GM19240 (cell line): ENCODE data around the gene MYRF.

ENCODE experiments used
- DNase-seq: peaks from one replicate; pipeline ENCODE4 v3.0.0; 2011; ENCODE audit warnings: low spot score; ENCODE audit not compliant: insufficient read length

The MYRF gene

DNA sequence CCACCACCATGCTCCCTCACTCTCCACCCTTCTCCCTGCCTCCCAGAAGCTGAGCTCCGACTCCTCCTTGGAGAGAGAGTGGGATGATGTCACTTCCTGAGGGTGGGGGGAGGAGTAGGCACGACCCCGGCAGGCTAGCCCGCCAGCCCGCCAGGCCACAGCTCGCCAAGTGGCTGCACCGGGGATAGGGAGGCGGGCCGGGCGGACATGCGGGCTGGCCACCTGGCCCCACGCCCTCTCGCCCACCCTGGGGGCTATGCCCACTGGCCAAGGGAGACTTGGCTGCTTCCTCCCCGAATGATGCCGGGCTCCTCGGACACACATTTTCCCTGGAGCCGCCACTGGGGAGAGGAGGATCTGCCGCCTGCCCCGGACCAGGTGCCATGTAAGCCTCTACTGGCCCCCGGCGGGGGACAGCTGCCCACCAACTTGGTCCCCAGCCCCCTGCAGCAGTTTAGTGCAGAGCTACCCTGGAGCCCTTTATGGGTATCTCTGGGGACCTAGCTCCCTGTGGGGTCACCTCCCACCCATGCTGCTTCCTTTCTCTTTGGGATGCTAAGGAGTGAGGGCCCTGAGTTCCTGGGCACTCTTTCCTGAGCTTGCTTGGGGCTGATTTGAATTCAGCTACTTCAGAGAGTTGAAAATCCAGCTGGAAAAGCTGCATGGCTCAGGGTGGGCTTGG lies 33.7 kb upstream of the MYRF start:
- DNase-seq, result no peak

GRCh38 chr11:61719978-61720377 lies 32.5 kb upstream of the MYRF start:
- DNase-seq, result no peak

DNA sequence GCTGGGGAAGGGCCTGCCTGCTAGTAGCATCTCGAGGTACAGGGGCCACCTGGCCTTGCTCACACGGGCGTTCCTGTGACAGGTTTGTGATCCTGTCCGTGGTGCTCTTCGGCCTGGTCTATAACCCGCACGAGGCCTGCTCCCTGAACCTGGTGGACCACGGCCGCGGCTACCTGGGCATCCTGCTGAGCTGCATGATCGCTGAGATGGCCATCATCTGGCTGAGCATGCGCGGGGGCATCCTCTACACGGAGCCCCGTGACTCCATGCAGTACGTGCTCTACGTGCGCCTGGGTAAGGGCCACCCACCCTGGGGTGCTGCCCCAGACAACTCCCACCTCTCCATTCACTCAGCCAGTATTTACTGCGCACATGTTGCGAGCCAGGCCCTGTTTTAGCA lies 31.8 kb upstream of the MYRF start:
- DNase-seq, result no peak

- DNase-seq, result no peak
These were observed 28.0 kb upstream of the MYRF start for GRCh38 chr11:61724437-61724836.

- DNase-seq, result no peak
These were observed 26.6 kb upstream of the MYRF start for GRCh38 chr11:61725781-61726231.

- no peak for DNase-seq
These were observed 25.7 kb upstream of the MYRF start for GRCh38 chr11:61726775-61727174.

GRCh38 chr11:61727401-61727811 lies 25.0 kb upstream of the MYRF start:
- DNase-seq, result no peak

GRCh38 chr11:61728066-61728939 lies 24.1 kb upstream of the MYRF start:
- DNase-seq, result no peak

DNA sequence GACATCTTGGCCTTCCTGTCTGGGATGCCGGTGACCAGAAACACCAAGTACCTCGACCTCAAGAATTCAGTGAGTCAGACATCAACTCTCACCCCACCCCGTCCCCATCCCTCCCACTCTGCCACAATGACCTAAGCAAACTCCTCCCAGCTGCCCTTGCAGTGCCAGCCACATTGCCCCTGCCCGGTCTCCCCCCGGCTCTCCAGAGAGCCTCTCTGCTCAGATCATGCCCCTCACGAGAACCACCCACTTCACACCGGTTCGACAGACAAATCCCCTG lies 23.6 kb upstream of the MYRF start:
- no peak for DNase-seq

GRCh38 chr11:61730240-61730994 lies 22.0 kb upstream of the MYRF start:
- DNase-seq, result no peak

- no peak for DNase-seq
These were observed 21.1 kb upstream of the MYRF start for GRCh38 chr11:61731211-61731951.

- DNase-seq, result no peak
These were observed 20.3 kb upstream of the MYRF start for GRCh38 chr11:61731952-61732675.

DNA sequence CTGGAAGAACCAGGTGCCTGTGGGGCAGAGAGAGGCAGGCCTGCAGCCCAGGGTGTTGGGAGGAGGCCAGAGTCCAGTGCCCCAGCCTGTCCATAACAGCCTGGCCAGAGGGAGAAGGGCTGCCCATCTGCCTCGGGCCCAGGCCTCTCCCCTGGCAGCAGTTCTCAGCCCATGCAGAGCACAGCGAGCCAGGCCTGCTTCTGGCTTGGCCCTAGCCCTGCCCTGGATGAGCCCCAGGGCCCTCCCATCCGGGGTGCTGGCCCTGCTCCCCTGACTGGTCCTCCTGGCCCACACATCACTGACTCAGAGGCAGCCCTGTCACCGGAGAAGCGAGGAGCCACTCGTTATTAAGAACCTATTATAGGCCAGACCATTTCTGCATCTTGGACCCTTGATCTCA lies 19.7 kb upstream of the MYRF start:
- no peak for DNase-seq

DNA sequence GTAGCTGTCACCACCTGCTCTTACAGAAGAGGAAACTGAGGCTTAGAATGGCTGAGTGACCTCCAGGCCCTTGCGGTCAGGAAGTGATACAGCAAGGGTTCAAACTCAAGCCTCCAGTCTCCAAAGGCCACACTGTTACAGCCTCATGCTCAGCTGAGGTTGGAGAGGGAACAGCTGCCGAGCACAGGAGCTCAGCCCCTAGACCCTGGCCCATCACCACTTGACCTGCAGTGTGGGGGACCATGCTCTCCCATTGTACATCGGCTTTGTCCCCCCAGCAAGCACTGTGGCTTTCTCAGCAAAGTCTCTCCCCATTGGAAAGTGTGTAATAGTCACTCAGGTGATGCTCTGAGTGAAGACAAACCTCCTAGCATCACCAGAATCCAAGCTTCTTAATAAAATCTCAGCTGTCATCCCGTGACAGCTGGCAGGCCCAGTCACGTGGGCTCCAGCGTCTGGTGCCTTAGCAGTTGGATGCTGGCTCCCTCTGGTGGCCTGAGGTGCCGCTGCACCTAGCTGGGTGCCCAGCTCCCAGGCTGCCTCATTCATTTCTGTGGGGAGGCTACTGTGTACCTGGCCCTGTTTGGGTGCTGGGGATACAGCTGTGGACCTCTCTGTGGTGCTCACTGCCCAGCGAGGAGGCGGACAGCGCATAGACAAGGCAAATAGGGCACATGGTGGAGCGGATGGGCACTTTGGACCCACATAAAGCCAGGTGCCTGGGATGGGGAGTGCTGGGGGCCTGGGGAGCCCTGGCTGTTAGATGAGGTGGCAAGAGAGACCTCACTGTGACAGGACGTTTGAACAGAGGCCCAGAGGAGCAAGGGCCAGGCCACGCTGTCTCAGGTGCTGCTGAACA lies 19.1 kb upstream of the MYRF start:
- peak; percentile 99 for DNase-seq

GRCh38 chr11:61734767-61735166 lies 17.7 kb upstream of the MYRF start:
- no peak for DNase-seq

- no peak for DNase-seq
These were observed 17.0 kb upstream of the MYRF start for GRCh38 chr11:61735391-61735790.

DNA sequence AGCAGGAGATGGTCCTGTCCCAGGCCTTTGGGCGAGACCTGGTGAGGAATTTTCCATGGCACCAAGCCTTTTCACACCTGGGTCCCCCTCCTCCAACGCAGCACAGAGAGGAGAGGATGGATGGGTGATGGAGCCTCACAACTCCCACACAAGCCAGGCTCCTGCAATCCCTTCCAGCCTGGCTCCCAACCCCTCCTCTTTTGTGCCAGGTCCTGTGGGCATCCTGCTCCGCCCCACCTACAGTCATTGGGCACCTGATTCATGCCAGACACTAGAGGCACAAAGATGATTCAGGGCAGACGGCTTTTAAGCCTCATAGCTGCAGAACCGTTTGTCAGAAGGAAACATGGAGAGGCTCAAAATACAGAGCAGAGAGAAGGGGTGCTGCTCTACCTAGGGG lies 16.1 kb upstream of the MYRF start:
- DNase-seq, result no peak

GRCh38 chr11:61737131-61737530 lies 15.3 kb upstream of the MYRF start:
- DNase-seq, result no peak

DNA sequence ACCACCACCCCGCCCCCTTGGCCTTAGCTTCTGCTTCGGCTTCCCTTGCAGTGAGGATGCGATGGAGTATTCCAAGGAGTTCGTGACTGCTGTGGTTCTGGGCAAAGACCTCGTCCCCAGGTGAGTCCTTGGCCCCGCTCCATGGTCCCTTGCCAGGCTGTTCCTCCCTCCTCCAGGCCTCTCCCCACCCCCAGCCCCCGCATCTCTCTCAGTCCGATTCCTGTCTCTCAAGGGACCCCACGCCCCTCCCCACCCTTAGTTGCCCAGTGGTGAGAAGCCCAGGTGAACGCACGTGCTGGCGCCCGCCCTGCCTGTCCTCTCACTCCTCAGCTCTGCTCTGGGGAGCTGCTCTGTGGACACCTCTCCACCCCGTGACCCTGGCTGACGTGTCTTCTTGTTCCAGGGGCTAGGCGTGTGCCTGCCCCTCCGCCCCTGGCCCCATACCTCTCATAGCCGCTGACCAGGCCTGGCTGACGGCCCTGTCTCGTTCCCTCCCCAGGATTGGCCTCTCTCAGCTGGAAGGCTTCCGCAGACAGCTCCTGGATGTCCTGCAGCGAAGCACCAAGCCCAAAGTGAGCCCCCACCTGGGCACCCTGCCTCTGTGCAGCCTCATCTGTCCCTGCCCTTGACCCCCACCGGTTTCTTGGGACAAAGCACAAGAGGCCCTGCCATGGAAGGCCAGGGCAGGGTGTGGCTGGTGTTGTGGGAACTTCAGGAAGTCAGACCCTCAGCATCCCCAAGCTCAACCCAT lies 14.6 kb upstream of the MYRF start:
- DNase-seq, result no peak
